Endothelial cell (in vitro differentiated cells): Measurements from ENCODE around the gene PCDHGA9. TPM values are rescaled to one million over a fixed set of nuclear protein-coding genes. Genes with fewer than 3 reads are reported as not detected.
"Not testable (repeated sequence)": the region's sequence is repeated elsewhere in the genome, so short reads cannot be mapped to it uniquely, and the experiment has no call there.

Source experiments
- DNase-seq: peaks from one replicate; pipeline ENCODE4 v3.0.0; 2021; ENCODE audit warnings: low spot score
- H3K27ac Mint-ChIP-seq: one replicate; pipeline ENCODE4 v1.8.0; 2021; ENCODE audit warnings: mixed read lengths, inconsistent platforms; ENCODE audit not compliant: unreplicated experiment
- H3K27me3 Mint-ChIP-seq: one replicate; pipeline ENCODE4 v1.8.0; 2021; ENCODE audit warnings: mild to moderate bottlenecking, moderate library complexity, mixed read lengths, inconsistent platforms; ENCODE audit not compliant: unreplicated experiment
- H3K36me3 Mint-ChIP-seq: one replicate; pipeline ENCODE4 v1.8.0; 2021; ENCODE audit warnings: mild to moderate bottlenecking, low read depth, mixed read lengths, inconsistent platforms; ENCODE audit not compliant: unreplicated experiment
- H3K4me1 Mint-ChIP-seq: one replicate; pipeline ENCODE4 v1.8.0; 2021; ENCODE audit warnings: mild to moderate bottlenecking, mixed read lengths, inconsistent platforms; ENCODE audit not compliant: unreplicated experiment
- H3K4me3 Mint-ChIP-seq: one replicate; pipeline ENCODE4 v1.8.0; 2021; ENCODE audit warnings: mild to moderate bottlenecking, mixed read lengths, inconsistent platforms; ENCODE audit not compliant: unreplicated experiment
- H3K9me3 Mint-ChIP-seq: one replicate; pipeline ENCODE4 v1.8.0; 2021; ENCODE audit warnings: mixed read lengths, inconsistent platforms; ENCODE audit not compliant: unreplicated experiment
- CTCF ChIP-seq: fragments of 200-600 bp; sonication (generic); IDR thresholded peaks from one replicate; pipeline ENCODE4 v1.5.0; 2021; ENCODE audit warnings: antibody characterized with exemption; ENCODE audit not compliant: unreplicated experiment
- total RNA-seq: library from RNA; stranded (reverse); fragmentation: NEBNext Ultra II Directional; extraction: Animal tissue kit (Norgen Biotek cat#: 25700); gene quantifications from one replicate; pipeline ENCODE4 v1.2.1, GENCODE V29; 2021; ENCODE audit not compliant: unreplicated experiment

The PCDHGA9 gene
- total RNA-seq, 1 donor from 2014 or later, result 3.1 TPM

- Mint-ChIP-seq H3K4me3 (peak within 1 kb of the TSS; percentile 96), H3K36me3 (peaks cover 53% of the 10 kb centered on the region), H3K9me3 (peaks cover 26% of the 10 kb centered on the region), H3K4me1 (peaks cover 44% of the 10 kb centered on the region), H3K27ac (peak within 1 kb of the TSS; percentile 84), H3K27me3 (peaks cover 13% of the 10 kb centered on the region)
- peak; percentile 70 for DNase-seq
- TF ChIP-seq CTCF, result peak; percentile 81
Observed at GRCh38 chr5:141412854-141413539, 10.4 kb downstream of the PCDHGA9 start, which contains the start of gene PCDHGA10. Gene PCDHGA10 (plus strand): TSS chr5:141412987. CDS start chr5:141413176, 189 bp downstream.

GRCh38 chr5:141413540-141414069 lies 11.0 kb downstream of the PCDHGA9 start:
- Mint-ChIP-seq H3K9me3 (peaks cover 32% of the 10 kb centered on the region), H3K27ac (peak overlapping the region; percentile 84), H3K36me3 (peaks cover 56% of the 10 kb centered on the region), H3K4me1 (peaks cover 49% of the 10 kb centered on the region), H3K4me3 (peak overlapping the region; percentile 96), H3K27me3 (peaks cover 19% of the 10 kb centered on the region)
- TF ChIP-seq CTCF, result no peak
- no peak for DNase-seq

- not testable (repeated sequence) for H3K27ac Mint-ChIP-seq, DNase-seq
- Mint-ChIP-seq H3K27me3 (peaks cover 23% of the 10 kb centered on the region), H3K9me3 (peaks cover 36% of the 10 kb centered on the region), H3K4me1 (peaks cover 46% of the 10 kb centered on the region), H3K36me3 (peaks cover 57% of the 10 kb centered on the region), H3K4me3 (peak overlapping the region; percentile 68)
Observed at GRCh38 chr5:141414548-141415274, 12.1 kb downstream of the PCDHGA9 start.

GRCh38 chr5:141415275-141415618 lies 12.7 kb downstream of the PCDHGA9 start:
- Mint-ChIP-seq H3K27me3 (peaks cover 23% of the 10 kb centered on the region), H3K4me1 (peaks cover 47% of the 10 kb centered on the region), H3K9me3 (peaks cover 38% of the 10 kb centered on the region), H3K36me3 (peaks cover 60% of the 10 kb centered on the region)
- DNase-seq, H3K27ac Mint-ChIP-seq, H3K4me3 Mint-ChIP-seq: not testable (repeated sequence)

GRCh38 chr5:141417494-141418172 lies 15.1 kb downstream of the PCDHGA9 start, which contains the start of gene PCDHGB7:
Gene PCDHGB7 (plus strand): TSS chr5:141417677. CDS start chr5:141417860, 183 bp downstream.
- H3K36me3 Mint-ChIP-seq, result peaks cover 80% of the 10 kb centered on the region

More at GRCh38 chr5:141417494-141418172, 15.1 kb downstream of the PCDHGA9 start, which contains the start of gene PCDHGB7:
- TF ChIP-seq CTCF, result peak; percentile 76
- peak within 1 kb of the TSS; percentile 97 for H3K4me3 Mint-ChIP-seq
- peaks cover 49% of the 10 kb centered on the region for H3K9me3 Mint-ChIP-seq
- H3K27ac Mint-ChIP-seq, result peak within 1 kb of the TSS; percentile 94
- peak; percentile 81 for DNase-seq
- peaks cover 38% of the 10 kb centered on the region for H3K4me1 Mint-ChIP-seq
- peaks cover 27% of the 10 kb centered on the region for H3K27me3 Mint-ChIP-seq
